B cell (primary cell): Measurements from ENCODE around the gene NRP1. TPM values are rescaled to one million over a fixed set of nuclear protein-coding genes. Genes with fewer than 3 reads are reported as not detected.

Experiments
- ATAC-seq: fragments of 200-7000 bp; cut with Tn5 transposase; one replicate; pipeline ENCODE4 v1.10.0; 2021; ENCODE audit warnings: low read depth, mild to moderate bottlenecking, moderate number of reproducible peaks, moderate library complexity
- CTCF ChIA-PET: fragments of 350-600 bp; sonication (Branson Sonifier 250); formaldehyde crosslinking; loops from one replicate; lab custom pipeline; 2021; ENCODE audit warnings: antibody characterized with exemption, inconsistent platforms; lab: Charles Lee
- POLR2A ChIA-PET: fragments of 350-600 bp; sonication (Branson Sonifier 250); formaldehyde crosslinking; loops from one replicate; lab custom pipeline; 2021; ENCODE audit warnings: antibody characterized with exemption; lab: Charles Lee
- DNase-seq: peaks from one replicate; pipeline ENCODE4 v3.0.0; 2013
- H2AFZ ChIP-seq: 2 replicates; pipeline ENCODE4 v1.6.1; 2012; ENCODE audit warnings: mild to moderate bottlenecking, low read depth, low read length; ENCODE audit not compliant: insufficient read depth, poor library complexity, severe bottlenecking
- H3K27ac ChIP-seq, 2 donors: 1 replicate in 1 of 2; 2 replicates in 1 of 2; pipeline ENCODE4 v1.5.1; 2012 to 2013; ENCODE audit warnings: low read length in 2 of 2, mild to moderate bottlenecking in 2 of 2, moderate library complexity in 1 of 2
- H3K27me3 ChIP-seq, 4 experiments: fragments of 200-600 bp in 1 of 4; sonication (generic) in 1 of 4; replicated peaks in 1 of 4; 1 replicate in 2 of 4; 2 replicates in 2 of 4; pipeline versions ENCODE4 v1.6.1 to v1.7.0; 2013 to 2016; ENCODE audit warnings: low read length in 3 of 4, mild to moderate bottlenecking in 2 of 4, mixed read lengths in 1 of 4, moderate library complexity in 1 of 4; ENCODE audit not compliant: insufficient read depth in 4 of 4, control insufficient read depth in 3 of 4; ENCODE audit errors: control extremely low read depth in 1 of 4
- H3K36me3 ChIP-seq, 2 experiments: replicated peaks in 1 of 2; 1 replicate in 1 of 2; 2 replicates in 1 of 2; pipeline versions ENCODE4 v1.6.1 to v1.7.1; 2013; ENCODE audit warnings: low read length in 1 of 2; ENCODE audit not compliant: insufficient read depth in 2 of 2, control insufficient read depth in 1 of 2; ENCODE audit errors: control extremely low read depth in 1 of 2, extremely low read depth in 1 of 2
- H3K4me1 ChIP-seq, 2 donors: fragments of 200-600 bp in 1 of 2; sonication (generic) in 1 of 2; 1 replicate in 1 of 2; 2 replicates in 1 of 2; pipeline versions ENCODE4 v1.5.1 to v1.6.1; 2013 to 2017; ENCODE audit warnings: low read length in 2 of 2; ENCODE audit not compliant: control insufficient read depth in 2 of 2, insufficient read depth in 2 of 2
- H3K4me2 ChIP-seq: replicated peaks from 2 replicates; pipeline ENCODE3; 2012; ENCODE audit warnings: mild to moderate bottlenecking, low read depth, low read length; ENCODE audit not compliant: poor library complexity, severe bottlenecking
- H3K4me3 ChIP-seq, 5 experiments: fragments of 200-600 bp in 1 of 5; sonication (generic) in 1 of 5; 1 replicate in 3 of 5; 2 replicates in 2 of 5; pipeline versions ENCODE4 v1.5.1 to v1.7.0; 2011 to 2016; ENCODE audit warnings: low read length in 4 of 5, mild to moderate bottlenecking in 4 of 5, low read depth in 2 of 5, control low read depth in 1 of 5, moderate library complexity in 1 of 5; ENCODE audit not compliant: insufficient read depth in 1 of 5; ENCODE audit errors: control extremely low read depth in 1 of 5, extremely low read depth in 1 of 5
- H3K79me2 ChIP-seq: fragments of 200-600 bp; sonication (generic); one replicate; pipeline ENCODE4 v1.6.0; 2016; ENCODE audit warnings: low read length; ENCODE audit not compliant: control insufficient read depth, insufficient read depth
- H3K9ac ChIP-seq: fragments of 200-600 bp; sonication (generic); 2 replicates; pipeline ENCODE4 v1.6.1; 2017; ENCODE audit warnings: mild to moderate bottlenecking, low read length, moderate library complexity
- H3K9me3 ChIP-seq, 3 donors: one replicate each; pipeline versions ENCODE4 v1.6.1 to v1.7.1; 2013; ENCODE audit warnings: low read length in 2 of 3; ENCODE audit not compliant: control insufficient read depth in 2 of 3, insufficient read depth in 1 of 3; ENCODE audit errors: control extremely low read depth in 1 of 3
- H4K20me1 ChIP-seq: 2 replicates; pipeline ENCODE4 v1.6.0; 2012; ENCODE audit warnings: mild to moderate bottlenecking, low read length; ENCODE audit not compliant: insufficient read depth, control insufficient read depth, poor library complexity, severe bottlenecking
- H3K27ac Mint-ChIP-seq: one replicate; pipeline ENCODE4 v1.8.0; 2021; ENCODE audit warnings: mixed read lengths
- H3K27me3 Mint-ChIP-seq: one replicate; pipeline ENCODE4 v1.8.0; 2021; ENCODE audit warnings: mixed read lengths
- H3K4me1 Mint-ChIP-seq: one replicate; pipeline ENCODE4 v1.8.0; 2021; ENCODE audit warnings: mixed read lengths
- H3K4me3 Mint-ChIP-seq: one replicate; pipeline ENCODE4 v1.8.0; 2021; ENCODE audit warnings: mixed read lengths
- H3K9me3 Mint-ChIP-seq: one replicate; pipeline ENCODE4 v1.8.0; 2022; ENCODE audit warnings: mixed read lengths; ENCODE audit not compliant: insufficient read depth
- EZH2 ChIP-seq: IDR thresholded peaks from 2 replicates; pipeline ENCODE4 v1.6.1; 2012; ENCODE audit warnings: borderline replicate concordance, low read depth, mild to moderate bottlenecking, moderate library complexity, low read length; ENCODE audit not compliant: insufficient read depth, poor library complexity, severe bottlenecking
- WGBS: methylation state at CpG from one replicate; pipeline ENCODE4 v1.1.5; 2013; ENCODE audit warnings: missing lambda C conversion rate; ENCODE audit not compliant: insufficient coverage; 5-methylcytosine and 5-hydroxymethylcytosine counted together
- intact Hi-C: fragments of 100-400 bp; cut with micrococcal nuclease; formaldehyde crosslinking; loops from one replicate; pipeline ENCODE4 v1.10.0; 2022
- polyA plus RNA-seq: library from polyadenylated mRNA; depleted of rRNA; stranded (reverse); fragments of >200 nt; gene quantifications from 2 replicates; pipeline ENCODE4 v1.2.3, GENCODE V29; 2012
- total RNA-seq, 2 donors: library from RNA; stranded (reverse); fragments of 120-200 nt in 1 of 2; gene quantifications; 1 replicate in 1 of 2; 2 replicates in 1 of 2; pipeline versions ENCODE4 v1.2.3 to v1.2.4, GENCODE V29; 2013 to 2022
- TF ChIP-seq, protein P1 (sequence below): fragments of 200-600 bp; IDR thresholded peaks from one replicate; pipeline ENCODE4 v1.8.0; 2022; ENCODE audit warnings: antibody characterized with exemption, mild to moderate bottlenecking

NRP1 gene
- total and polyA plus RNA-seq, 2 donors (not counting 1 experiment from before 2014, with no cell fraction given), result 0.34 TPM; not detected in 1

DNA sequence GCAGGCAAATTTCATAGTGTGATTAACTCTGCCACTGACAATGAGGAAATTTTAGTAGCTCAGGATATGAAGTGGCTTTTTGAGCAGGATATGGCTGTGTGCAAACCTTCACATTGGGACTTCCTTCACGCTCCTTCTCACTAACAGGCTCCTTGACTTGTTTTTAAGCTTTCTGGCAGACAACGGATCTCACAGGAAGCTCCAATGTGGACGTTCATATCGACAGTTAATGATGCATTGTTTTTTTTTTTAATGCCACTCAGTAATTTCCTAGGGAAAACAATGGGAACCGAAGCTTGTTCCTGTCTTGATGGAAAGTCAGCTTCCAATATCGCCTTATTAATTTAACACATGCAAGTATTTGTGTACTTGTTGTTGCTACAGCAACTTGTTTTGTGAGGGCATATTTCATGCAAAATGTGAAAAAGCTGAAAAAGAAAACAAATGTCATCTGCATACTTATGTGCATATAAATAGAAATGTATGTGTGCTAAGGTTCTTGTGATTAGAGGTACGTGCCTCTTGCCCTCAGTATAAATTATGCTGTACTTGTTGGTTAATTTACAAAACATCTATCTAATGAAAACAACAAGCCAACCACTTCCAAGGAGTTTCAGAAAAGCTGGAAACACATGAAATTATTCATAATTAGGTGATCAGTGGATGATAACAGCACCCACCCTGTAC, 84.7 kb downstream of the NRP1 start:
- POLR2A ChIA-PET, result no interaction called here
- H3K27ac Mint-ChIP-seq, result no peak overlapping the region
- H3K4me2 ChIP-seq, result no peak overlapping the region
- WGBS, result 0% methylated on average over 2 of the region's 7 CpGs
- H4K20me1 ChIP-seq, result no peaks in the 10 kb centered on the region
- no peaks in the 10 kb centered on the region for H3K36me3 ChIP-seq
- DNase-seq (no peak), ATAC-seq (no peak)
- H3K27me3 Mint-ChIP-seq, result peaks cover 11% of the 10 kb centered on the region
- no peak overlapping the region for H3K27ac ChIP-seq
- no peak overlapping the region for H3K4me3 ChIP-seq
- TF ChIP-seq, protein P1, sequence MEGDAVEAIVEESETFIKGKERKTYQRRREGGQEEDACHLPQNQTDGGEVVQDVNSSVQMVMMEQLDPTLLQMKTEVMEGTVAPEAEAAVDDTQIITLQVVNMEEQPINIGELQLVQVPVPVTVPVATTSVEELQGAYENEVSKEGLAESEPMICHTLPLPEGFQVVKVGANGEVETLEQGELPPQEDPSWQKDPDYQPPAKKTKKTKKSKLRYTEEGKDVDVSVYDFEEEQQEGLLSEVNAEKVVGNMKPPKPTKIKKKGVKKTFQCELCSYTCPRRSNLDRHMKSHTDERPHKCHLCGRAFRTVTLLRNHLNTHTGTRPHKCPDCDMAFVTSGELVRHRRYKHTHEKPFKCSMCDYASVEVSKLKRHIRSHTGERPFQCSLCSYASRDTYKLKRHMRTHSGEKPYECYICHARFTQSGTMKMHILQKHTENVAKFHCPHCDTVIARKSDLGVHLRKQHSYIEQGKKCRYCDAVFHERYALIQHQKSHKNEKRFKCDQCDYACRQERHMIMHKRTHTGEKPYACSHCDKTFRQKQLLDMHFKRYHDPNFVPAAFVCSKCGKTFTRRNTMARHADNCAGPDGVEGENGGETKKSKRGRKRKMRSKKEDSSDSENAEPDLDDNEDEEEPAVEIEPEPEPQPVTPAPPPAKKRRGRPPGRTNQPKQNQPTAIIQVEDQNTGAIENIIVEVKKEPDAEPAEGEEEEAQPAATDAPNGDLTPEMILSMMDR, result no peak
- no peak for TF ChIP-seq EZH2
- H3K4me3 Mint-ChIP-seq, result no peak overlapping the region
- CTCF ChIA-PET, result interaction anchor here (1.0 kb wide), 1 partner anchor 9 kb away, joined by 4 read pairs; no protein-coding TSS in a partner anchor
- peaks cover 4% of the 10 kb centered on the region for H3K4me1 Mint-ChIP-seq
- H3K9me3 Mint-ChIP-seq, result peaks cover 2% of the 10 kb centered on the region
- no peaks in the 10 kb centered on the region for H3K27me3 ChIP-seq
- peaks cover 0 to 3% of the 10 kb centered on the region in 2 donors for H3K4me1 ChIP-seq
- H3K79me2 ChIP-seq, result no peaks in the 10 kb centered on the region
- H3K9ac ChIP-seq, result no peak overlapping the region
- intact Hi-C loops, result no loop called here
- H3K9me3 ChIP-seq, result peaks cover 0 to 15% (median 0%) of the 10 kb centered on the region in 3 donors
- H2AFZ ChIP-seq, result no peak overlapping the region

- H4K20me1 ChIP-seq, result no peaks in the 10 kb centered on the region
- H3K27me3 ChIP-seq, result no peaks in the 10 kb centered on the region
- H3K9me3 ChIP-seq, result peaks cover 0 to 15% (median 0%) of the 10 kb centered on the region in 3 donors
- H3K79me2 ChIP-seq, result no peaks in the 10 kb centered on the region
- DNase-seq, result no peak
- TF ChIP-seq, protein P1, result no peak
- TF ChIP-seq EZH2, result no peak
- ChIA-PET CTCF (interaction anchor here (1.0 kb wide), 1 partner anchor 8 kb away, joined by 4 read pairs; no protein-coding TSS in a partner anchor), POLR2A (no interaction called here)
- H3K4me3 ChIP-seq, result no peak overlapping the region
- Mint-ChIP-seq H3K4me1 (peaks cover 6% of the 10 kb centered on the region), H3K4me3 (no peak overlapping the region), H3K27ac (no peak overlapping the region), H3K27me3 (peaks cover 11% of the 10 kb centered on the region), H3K9me3 (peaks cover 2% of the 10 kb centered on the region)
- H3K36me3 ChIP-seq, result no peaks in the 10 kb centered on the region
- no peak overlapping the region for H2AFZ ChIP-seq
- H3K4me1 ChIP-seq, result peaks cover 0 to 3% of the 10 kb centered on the region in 2 donors
- 82% methylated on average over 5 of the region's 8 CpGs for WGBS
- intact Hi-C loops, result no loop called here
- no peak overlapping the region for H3K4me2 ChIP-seq
- no peak overlapping the region for H3K27ac ChIP-seq
- H3K9ac ChIP-seq, result no peak overlapping the region
- no peak for ATAC-seq
Observed at GRCh38 chr10:33249137-33249536, 85.3 kb downstream of the NRP1 start.
